GM12891 (cell line): ENCODE data around the gene CYP20A1.

ENCODE experiments used
- POLR2A ChIP-seq: IDR thresholded peaks from 2 replicates; pipeline ENCODE4 v1.6.1; 2011; ENCODE audit warnings: low read depth, low read length, control low read depth
- POLR2AphosphoS5 ChIP-seq: IDR thresholded peaks from 2 replicates; pipeline ENCODE4 v1.6.1; 2011; ENCODE audit warnings: low read depth, low read length, control low read depth
- SPI1 ChIP-seq: IDR thresholded peaks from 2 replicates; pipeline ENCODE4 v1.6.1; 2011; ENCODE audit warnings: low read depth, low read length, control low read depth
- TAF1 ChIP-seq: IDR thresholded peaks from 2 replicates; pipeline ENCODE4 v1.6.1; 2011; ENCODE audit warnings: low read depth, low read length, control low read depth

DNA sequence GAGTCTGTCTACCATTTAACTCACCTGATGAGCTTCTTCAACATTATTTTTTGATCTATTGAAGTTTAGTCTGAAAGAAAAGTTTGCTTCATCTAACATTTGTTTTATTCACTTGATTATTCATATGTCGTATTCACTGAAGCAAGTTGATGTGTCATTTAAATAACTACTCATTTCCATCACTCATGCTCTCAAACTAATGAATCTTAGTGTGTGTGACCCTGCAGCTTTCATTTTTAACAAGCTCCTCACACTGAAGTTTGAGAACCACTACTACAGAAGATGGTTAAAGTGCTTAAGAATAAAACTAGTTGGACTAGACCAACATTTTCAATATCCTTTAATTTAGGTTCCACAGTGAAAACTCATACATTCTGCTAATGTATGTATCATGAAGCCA is 87.5 kb downstream of the CYP20A1 start:
- TF ChIP-seq TAF1: no peak
- no peak for TF ChIP-seq SPI1
- TF ChIP-seq POLR2AphosphoS5: no peak
- no peak for TF ChIP-seq POLR2A
